GM12872 (cell line): Measurements from ENCODE around the gene NDUFB2.
A peak's percentile ranks its signal among the peaks of the same experiment; 100 is the strongest.

Experiments
- TF ChIP-seq, protein P1 (sequence below): IDR thresholded peaks from 3 replicates; pipeline ENCODE4 v1.5.1; 2011; ENCODE audit warnings: low read depth, mild to moderate bottlenecking, low read length, moderate library complexity; ENCODE audit not compliant: insufficient read depth

NDUFB2 gene

DNA sequence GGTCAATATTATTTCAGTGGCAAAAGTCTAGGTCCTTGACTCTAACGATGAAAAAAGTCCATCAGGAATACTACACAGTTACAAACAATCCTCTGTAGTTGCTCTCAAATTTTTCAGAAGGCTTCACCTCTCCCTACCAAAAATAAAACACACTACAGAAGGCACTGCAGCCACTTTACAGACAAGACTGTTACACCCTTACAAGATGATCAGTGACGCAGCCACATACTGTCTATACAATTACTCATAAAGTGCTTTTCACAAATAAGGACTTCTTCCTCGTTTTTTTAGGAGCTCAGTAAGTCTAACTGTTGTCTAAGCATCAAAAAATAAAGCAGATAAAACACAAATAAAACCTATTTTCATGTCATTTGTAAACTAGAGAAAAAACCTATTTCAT lies 27.1 kb downstream of the NDUFB2 start:
- TF ChIP-seq, protein P1, sequence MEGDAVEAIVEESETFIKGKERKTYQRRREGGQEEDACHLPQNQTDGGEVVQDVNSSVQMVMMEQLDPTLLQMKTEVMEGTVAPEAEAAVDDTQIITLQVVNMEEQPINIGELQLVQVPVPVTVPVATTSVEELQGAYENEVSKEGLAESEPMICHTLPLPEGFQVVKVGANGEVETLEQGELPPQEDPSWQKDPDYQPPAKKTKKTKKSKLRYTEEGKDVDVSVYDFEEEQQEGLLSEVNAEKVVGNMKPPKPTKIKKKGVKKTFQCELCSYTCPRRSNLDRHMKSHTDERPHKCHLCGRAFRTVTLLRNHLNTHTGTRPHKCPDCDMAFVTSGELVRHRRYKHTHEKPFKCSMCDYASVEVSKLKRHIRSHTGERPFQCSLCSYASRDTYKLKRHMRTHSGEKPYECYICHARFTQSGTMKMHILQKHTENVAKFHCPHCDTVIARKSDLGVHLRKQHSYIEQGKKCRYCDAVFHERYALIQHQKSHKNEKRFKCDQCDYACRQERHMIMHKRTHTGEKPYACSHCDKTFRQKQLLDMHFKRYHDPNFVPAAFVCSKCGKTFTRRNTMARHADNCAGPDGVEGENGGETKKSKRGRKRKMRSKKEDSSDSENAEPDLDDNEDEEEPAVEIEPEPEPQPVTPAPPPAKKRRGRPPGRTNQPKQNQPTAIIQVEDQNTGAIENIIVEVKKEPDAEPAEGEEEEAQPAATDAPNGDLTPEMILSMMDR = no peak

DNA sequence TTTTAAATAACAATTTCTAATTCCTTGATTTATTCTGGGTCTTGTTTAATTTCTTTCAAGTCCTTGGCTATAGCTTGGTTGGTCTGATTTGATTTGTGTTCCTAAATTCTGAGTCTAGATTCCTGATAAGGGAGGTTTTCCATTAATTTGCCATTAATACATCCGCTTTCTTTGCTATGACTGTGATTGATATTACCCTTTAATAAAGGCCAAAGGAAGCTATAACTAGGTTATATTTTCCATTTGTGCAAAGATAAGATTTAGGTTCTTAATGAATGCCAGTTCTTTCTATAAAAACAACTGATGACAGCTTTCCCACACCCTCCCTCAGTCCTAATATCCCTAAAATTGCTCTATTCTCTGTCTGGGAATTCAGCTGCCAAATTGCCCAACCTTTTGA lies 28.2 kb downstream of the NDUFB2 start:
- TF ChIP-seq, protein P1 = no peak

DNA sequence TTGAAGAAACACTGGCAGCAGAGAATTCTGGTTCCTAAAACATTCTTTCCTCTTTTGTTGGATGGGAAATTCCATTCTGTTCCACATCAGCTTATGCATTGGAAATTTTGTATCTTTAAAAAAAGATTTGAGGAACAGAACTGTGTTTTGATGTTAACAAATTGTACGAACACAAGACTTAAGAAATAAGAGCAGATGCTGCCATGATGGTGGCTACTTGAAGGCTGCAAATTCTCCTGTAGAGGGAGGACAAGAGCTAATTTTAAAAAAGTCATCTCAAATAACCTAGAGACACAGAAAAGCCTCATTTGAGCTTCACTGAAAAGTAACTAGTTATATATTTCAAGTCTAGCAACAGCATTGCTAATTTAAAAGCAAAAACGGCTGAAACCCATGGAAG lies 29.8 kb downstream of the NDUFB2 start:
- TF ChIP-seq, protein P1 = peak; percentile 36; the same call in 2 of the 3 replicates

DNA sequence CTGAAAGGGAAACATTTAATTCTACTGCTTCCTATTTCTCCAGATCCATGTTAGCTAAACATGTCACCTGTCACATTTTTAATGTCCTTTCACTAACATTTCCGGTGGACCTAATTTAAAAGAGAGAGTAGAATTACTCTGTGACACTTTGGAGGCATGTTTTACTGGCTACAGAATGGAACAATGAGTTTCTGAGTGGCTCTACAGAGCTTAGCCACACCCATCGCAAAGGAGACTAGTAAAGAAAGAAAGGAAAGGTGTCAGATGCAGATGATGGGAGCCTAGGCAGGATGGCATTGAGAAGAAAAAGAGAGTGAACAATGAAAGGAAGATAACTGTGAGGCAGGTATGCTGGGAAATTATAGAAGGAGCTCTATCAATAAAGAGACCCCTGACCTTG lies 35.9 kb downstream of the NDUFB2 start:
- TF ChIP-seq, protein P1 = no peak

DNA sequence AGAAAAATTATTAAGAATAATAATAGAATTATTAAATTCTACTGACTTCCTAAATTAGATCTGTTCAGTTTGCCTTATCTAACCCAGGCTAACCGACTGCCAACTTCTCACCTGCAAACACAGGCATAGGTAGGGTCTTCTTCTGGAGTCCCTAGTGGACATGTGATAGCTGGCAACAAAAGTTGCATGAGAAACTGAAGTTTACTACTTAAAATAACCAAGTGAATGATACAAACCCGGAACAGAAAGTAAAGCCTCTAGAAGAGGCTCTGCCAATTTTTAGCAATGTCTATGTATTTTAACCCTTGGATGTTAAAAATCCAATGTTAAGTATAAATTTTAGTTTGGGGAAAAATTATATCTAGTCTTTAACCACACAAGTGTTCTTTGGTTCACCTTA lies 37.6 kb downstream of the NDUFB2 start:
- TF ChIP-seq, protein P1 = no peak

DNA sequence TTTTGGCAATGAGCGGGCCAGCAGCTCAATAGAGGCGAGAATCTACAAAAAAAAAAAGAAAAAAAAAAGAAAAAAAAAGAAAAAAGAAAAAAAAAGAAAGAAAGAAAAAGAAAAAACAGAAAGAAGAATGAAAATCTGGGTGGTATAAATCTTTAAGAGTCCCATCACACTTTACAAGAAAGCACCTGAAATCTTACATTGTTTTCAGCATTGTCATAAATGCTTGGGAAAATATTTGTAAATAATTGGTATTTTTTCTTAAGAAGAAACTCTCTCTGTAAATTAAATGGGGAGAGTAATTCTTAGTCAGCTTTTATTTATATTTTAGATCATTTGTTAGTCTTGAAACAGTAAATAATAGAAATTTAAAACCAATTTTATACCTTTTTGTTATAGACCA lies 38.2 kb downstream of the NDUFB2 start:
- TF ChIP-seq, protein P1 = no peak

DNA sequence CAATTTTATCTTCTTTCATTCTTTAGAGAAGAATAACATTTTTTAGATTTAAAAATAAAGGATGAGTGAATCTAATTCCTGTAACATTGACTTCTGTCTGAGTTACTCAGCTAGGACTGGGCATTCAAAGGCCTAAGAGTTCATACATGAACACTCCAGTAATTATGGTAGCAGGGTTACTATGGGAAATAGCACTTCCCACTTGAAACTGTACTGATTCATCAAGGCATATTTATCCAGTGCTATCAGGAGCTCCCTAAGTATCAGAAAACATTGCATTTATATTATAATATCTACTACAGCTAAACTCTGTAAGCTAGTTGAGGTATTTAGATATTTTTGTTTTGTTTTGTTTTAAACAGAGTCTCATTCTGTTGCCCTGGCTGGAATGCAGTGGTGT lies 41.8 kb downstream of the NDUFB2 start:
- TF ChIP-seq, protein P1 = no peak

DNA sequence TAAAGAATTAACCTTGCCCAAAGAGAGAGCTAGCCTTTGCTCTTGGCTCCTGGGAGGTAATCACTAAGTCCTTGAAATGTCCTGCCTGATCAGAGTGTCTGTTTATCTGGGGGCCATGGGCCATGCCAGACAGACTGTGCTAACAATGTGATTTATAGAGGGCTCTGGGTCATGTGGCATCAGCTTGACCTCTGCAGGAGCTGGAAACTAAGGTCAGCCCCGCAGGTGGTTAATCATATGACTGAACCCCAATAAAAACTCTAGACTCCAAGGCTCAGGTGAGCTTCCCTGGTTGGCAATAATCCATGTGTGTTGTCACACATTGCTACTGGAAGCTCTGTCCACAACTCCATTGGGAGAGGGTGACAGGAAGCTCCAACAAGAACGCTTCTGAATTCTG lies 47.5 kb downstream of the NDUFB2 start:
- TF ChIP-seq, protein P1 = no peak
